Lower lobe of right lung (tissue), 2 donors: ENCODE results near the gene BPIFB4. TPM values are rescaled to one million over a fixed set of nuclear protein-coding genes. Genes with fewer than 3 reads are reported as not detected.

ENCODE experiments used
- ATAC-seq, 2 donors: fragments of 200-7000 bp; cut with Tn5 transposase; one replicate each; pipeline ENCODE4 v1.9.1; 2020 to 2022; ENCODE audit warnings: mild to moderate bottlenecking in 2 of 2, moderate library complexity in 2 of 2
- DNase-seq: peaks from one replicate; pipeline ENCODE4 v3.0.0-alpha.2; 2020
- H3K27ac ChIP-seq: fragments of 200-600 bp; one replicate; pipeline ENCODE4 v1.8.0; 2022
- H3K27me3 ChIP-seq: fragments of 200-600 bp; one replicate; pipeline ENCODE4 v1.8.0; 2022; ENCODE audit warnings: low read depth
- H3K36me3 ChIP-seq: fragments of 200-600 bp; one replicate; pipeline ENCODE4 v1.8.0; 2022; ENCODE audit warnings: mild to moderate bottlenecking
- H3K4me1 ChIP-seq: fragments of 200-600 bp; one replicate; pipeline ENCODE4 v1.8.0; 2022
- H3K4me3 ChIP-seq: fragments of 200-600 bp; one replicate; pipeline ENCODE4 v1.8.0; 2022; ENCODE audit warnings: mild to moderate bottlenecking
- H3K9me3 ChIP-seq: fragments of 200-600 bp; one replicate; pipeline ENCODE4 v1.8.0; 2022
- CTCF ChIP-seq: fragments of 200-600 bp; IDR thresholded peaks from one replicate; pipeline ENCODE4 v1.8.0; 2022; ENCODE audit warnings: antibody characterized with exemption, mild to moderate bottlenecking
- intact Hi-C: fragments of 100-400 bp; cut with DNase I; formaldehyde crosslinking; loops from one replicate; pipeline ENCODE4 v1.11.0; 2022
- total RNA-seq: library from RNA; stranded (reverse); fragmentation: NEBNext Ultra II Directional; extraction: Animal tissue kit (Norgen Biotek cat#: 25700); gene quantifications from one replicate; pipeline ENCODE4 v1.2.1, GENCODE V29; 2021
- donor health status: DM: no; HTN: yes; CAD: no; lungs with severe emphysema.

BPIFB4 gene
- total RNA-seq, 1 donor from 2014 or later, result not detected

- no peak for DNase-seq
- no peak for TF ChIP-seq CTCF
- Histone ChIP-seq H3K9me3 (no peaks in the 10 kb centered on the region), H3K27me3 (no peaks in the 10 kb centered on the region), H3K36me3 (no peaks in the 10 kb centered on the region), H3K27ac (no peak overlapping the region), H3K4me1 (no peaks in the 10 kb centered on the region), H3K4me3 (no peak overlapping the region)
- intact Hi-C loops, result no loop called here
- no peak for ATAC-seq
These were observed 8.2 kb upstream of the BPIFB4 start for GRCh38 chr20:33071198-33071597.

- no peak for ATAC-seq
- intact Hi-C loops, result no loop called here
- no peak overlapping the region for H3K27ac ChIP-seq
- no peaks in the 10 kb centered on the region for H3K27me3 ChIP-seq
- H3K9me3 ChIP-seq, result no peaks in the 10 kb centered on the region
- H3K36me3 ChIP-seq, result no peaks in the 10 kb centered on the region
- no peak for DNase-seq
- no peak for TF ChIP-seq CTCF
- H3K4me1 ChIP-seq, result no peaks in the 10 kb centered on the region
- H3K4me3 ChIP-seq, result no peak overlapping the region
These were observed 7.1 kb upstream of the BPIFB4 start for GRCh38 chr20:33072362-33072761.

- no peak overlapping the region for H3K27ac ChIP-seq
- no peaks in the 10 kb centered on the region for H3K4me1 ChIP-seq
- no peaks in the 10 kb centered on the region for H3K27me3 ChIP-seq
- ATAC-seq (no peak), DNase-seq (no peak)
- H3K36me3 ChIP-seq, result no peaks in the 10 kb centered on the region
- H3K9me3 ChIP-seq, result no peaks in the 10 kb centered on the region
- intact Hi-C loops, result no loop called here
- H3K4me3 ChIP-seq, result no peak overlapping the region
- no peak for TF ChIP-seq CTCF
These were observed 6.6 kb upstream of the BPIFB4 start for GRCh38 chr20:33072813-33073212.

GRCh38 chr20:33074675-33075074 lies 4.8 kb upstream of the BPIFB4 start:
- no peaks in the 10 kb centered on the region for H3K36me3 ChIP-seq
- intact Hi-C loops, result no loop called here
- H3K27ac ChIP-seq, result no peak overlapping the region
- no peaks in the 10 kb centered on the region for H3K9me3 ChIP-seq
- no peak for TF ChIP-seq CTCF
- DNase-seq (no peak), ATAC-seq (no peak)
- H3K27me3 ChIP-seq, result no peaks in the 10 kb centered on the region
- H3K4me3 ChIP-seq, result no peak overlapping the region
- H3K4me1 ChIP-seq, result no peaks in the 10 kb centered on the region

GRCh38 chr20:33075281-33075680 lies 4.2 kb upstream of the BPIFB4 start:
- Histone ChIP-seq H3K36me3 (no peaks in the 10 kb centered on the region), H3K4me3 (no peak overlapping the region), H3K9me3 (no peaks in the 10 kb centered on the region), H3K27me3 (no peaks in the 10 kb centered on the region), H3K4me1 (no peaks in the 10 kb centered on the region), H3K27ac (no peak overlapping the region)
- intact Hi-C loops, result no loop called here
- TF ChIP-seq CTCF, result no peak
- no peak for DNase-seq
- no peak for ATAC-seq
